ENCODE measurements around the gene CTSO.

CTSO gene
- 17.9 to 20.1 reads per million in 2 donors for total RNA-seq

- DNase-seq, result peak; percentile 49
Measured at GRCh38 chr4:155953151-155954117, at the start of gene CTSO. Gene CTSO (minus strand): TSS chr4:155953866. CDS start chr4:155953847, 19 bp downstream.

- DNase-seq, result no peak
Measured at GRCh38 chr4:156000491-156000890, 46.8 kb upstream of the CTSO start.

GRCh38 chr4:155999725-156000124 lies 46.1 kb upstream of the CTSO start:
- no peak for DNase-seq

DNA sequence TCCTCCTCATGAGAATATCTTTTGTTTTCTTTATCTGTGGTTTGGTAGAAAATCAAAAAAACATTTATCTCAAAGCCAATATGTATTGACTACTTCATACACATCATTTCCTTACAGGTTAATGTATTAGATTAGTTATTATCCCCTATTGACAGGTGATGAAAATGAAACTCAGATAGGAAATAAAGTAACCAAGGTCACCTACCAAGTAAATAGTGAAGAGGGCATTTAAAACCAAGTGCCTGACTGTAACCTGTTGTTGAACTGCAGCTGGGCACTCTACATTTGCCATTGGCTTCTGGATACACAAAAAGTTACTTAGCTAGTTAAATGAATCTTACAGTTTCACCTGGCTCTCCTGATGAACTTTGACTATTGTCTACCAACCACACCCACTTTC lies 41.4 kb upstream of the CTSO start:
- DNase-seq, result no peak

DNA sequence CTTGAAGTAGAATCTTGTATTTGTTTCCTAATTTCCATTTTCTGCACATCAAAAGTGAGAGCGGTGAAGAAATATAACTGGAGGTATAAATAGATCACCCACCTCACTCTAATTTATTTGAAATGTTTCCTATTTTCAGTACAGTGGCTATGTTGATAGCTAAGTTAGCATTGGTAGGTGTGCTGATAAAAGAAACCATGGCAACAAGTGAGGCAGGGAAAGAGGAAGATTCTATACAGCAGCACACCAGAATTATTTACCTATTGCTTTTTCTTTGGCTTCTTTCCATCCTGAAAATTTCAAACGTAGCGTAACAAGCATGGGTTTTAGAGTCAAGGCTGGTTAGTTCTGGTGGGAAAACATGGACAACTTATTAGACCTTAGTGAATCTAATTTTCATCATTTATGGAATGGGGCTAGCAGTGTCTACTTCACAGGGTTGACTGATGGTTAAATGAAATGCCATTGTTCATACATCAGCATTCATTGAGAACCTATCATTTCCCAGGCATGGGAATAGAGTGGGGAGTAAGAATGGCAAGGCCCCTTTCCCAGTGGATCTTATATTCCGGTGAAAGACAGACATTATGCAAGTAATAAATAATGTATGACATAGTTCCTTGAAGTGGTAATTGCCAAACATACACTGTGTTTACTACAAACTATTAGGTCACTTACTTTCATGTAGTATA lies 30.6 kb upstream of the CTSO start:
- no peak for DNase-seq

GRCh38 chr4:155982736-155983385 lies 29.2 kb upstream of the CTSO start:
- no peak for DNase-seq

DNA sequence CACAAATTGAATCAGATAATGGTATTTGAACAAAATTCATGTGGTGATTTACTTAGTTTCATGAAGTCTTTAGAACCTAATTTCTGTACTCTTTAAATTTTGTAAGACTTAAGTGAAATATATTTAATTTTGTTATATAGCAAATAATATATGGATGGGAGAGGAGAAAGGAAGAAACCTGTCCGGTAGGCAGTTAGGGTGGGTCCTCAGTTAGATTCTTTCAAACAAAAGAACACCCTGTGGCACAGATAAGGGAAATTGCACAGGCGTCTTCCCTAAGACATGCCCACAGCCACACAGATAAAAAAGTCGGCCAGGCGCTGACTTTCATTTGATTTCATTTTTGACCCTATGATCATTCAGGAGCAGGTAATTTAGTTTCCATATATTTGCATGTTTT lies 25.1 kb upstream of the CTSO start:
- no peak for DNase-seq

- no peak for DNase-seq
Measured at GRCh38 chr4:155975511-155975910, 21.8 kb upstream of the CTSO start.

DNA sequence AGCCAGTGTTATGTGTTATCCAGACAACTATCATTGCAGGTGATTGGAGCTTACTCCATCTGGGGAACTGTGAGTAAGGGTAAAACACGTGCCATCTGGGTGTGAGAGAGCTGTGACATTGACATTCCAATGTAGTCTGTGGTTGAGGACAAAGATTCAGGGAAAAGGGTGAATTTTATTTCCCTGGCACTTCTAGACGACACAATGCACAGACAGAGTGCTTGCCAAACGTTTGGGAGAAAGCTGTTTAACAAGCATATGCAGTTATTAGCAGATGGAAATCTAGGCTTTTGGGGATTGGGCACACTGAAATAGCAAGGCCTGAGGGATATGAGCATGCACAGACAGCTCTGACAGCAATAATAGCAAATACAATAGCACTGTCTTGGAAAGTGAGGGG lies 21.3 kb upstream of the CTSO start:
- DNase-seq, result no peak

DNA sequence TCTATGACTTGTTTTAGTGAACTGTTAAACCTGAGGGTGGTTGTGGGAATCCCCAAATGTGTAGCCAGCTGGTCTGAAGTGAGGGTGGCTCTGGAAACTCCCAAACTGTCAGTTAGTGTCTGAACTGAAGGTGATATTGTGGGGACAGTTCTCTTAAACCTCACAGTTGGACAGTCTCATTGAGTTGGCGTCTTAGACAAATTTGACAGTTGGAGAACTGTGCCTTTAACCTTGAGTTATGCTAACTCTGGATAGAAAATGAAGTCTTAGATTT lies 20.7 kb upstream of the CTSO start:
- DNase-seq, result no peak

DNA sequence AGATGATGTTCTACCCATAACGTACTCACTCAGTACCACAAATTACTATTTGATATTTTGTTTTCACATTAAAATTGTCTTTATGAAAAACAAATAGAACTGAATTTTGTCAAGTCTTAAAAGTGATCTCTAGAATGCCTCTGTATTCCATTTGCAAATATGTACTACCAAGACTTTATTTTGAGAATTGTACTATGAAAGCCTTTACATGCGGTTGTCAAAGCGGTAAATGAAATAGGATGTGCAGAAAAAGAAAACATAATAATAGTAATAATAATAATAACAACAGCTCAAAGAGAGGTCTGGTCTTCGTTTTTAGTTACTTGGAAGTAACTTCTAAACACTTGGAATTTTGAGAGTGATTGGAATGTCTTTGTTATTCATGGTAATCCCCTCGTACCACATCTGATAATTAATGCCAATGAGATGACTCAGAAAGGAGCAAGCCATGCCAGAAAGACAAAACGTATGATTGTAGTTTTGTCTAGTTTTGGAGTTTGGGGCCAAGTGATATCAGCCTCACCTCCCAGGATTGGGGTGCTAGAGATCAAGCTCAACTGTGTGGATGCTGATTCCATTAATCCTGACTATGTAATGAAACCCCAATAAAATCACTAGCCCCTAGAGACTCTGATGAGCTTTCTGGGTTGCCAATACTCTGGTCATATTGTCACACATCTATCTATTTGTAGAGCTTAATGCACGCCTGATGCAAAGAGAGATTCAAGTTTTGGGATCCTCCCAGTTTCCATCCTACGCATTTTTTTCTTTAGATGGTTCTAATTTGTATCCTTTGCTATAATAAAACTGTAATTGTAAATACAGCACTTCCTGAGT lies 20.2 kb upstream of the CTSO start:
- no peak for DNase-seq

DNA sequence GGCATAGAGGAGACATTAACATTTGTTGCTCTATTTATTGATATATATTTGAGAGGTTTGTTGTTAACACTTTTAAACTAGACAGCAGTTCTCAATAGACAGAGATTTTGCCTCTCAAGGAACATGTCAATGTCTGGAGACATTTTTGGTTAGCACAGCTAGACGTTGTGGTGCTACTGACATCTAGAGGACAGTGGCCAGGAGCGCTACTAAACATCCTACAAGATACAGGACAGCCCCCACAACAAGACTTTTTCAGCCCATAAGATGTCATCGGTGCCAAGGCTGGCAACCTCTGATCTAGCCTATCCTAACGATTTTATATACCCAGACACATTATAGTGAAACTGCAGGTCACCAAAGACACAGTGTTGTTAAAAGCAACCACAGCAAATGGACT lies 18.4 kb upstream of the CTSO start:
- no peak for DNase-seq

DNA sequence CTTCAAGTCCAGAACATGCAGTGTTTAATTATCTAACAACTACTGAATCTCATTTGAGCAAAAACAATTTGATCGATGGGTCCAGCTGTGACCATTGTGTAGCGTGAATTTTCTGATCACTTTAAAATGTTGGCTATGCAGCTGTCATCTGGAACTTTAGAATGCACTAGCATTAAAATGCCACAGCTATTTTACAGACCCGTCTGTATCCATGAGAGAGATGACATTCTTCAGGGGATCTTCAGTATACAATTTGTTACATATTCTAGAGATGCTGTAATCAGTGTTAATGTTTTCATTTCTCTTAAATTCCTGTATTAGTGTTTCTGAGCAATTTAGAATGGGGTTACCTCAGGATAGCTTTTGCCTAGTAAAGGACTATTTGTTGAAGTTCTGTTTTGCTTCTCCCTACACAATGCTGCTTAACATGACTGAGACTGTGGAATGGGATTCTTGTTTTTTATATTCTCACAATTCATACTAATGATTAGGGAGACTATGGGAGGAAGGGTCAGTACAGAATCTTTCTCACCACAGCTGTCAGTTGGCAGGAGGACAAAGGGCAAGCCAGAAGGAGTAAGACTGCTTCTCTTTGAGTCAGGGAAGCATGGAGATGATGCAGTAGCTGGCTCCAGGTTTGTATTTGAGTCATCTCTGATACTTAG lies 13.2 kb upstream of the CTSO start:
- DNase-seq, result no peak

DNA sequence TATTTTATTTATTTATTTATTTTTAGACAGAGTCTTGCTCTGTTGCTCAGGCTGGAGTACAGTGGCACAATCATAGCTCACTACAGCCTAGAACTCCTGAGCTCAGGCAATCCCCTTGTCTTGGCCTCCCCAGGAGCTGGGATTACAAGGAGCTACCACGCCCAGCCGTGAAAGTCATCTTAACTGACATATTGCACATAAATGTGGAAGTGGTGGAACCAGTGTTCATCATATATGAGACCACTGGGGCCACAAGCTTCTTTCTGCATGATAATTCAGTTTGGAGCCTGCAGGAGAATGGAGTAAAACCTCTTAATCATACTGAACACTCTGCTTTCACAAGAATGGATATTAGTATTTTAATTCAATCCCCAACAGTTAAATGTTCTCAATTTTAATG lies 12.5 kb upstream of the CTSO start:
- DNase-seq, result no peak

DNA sequence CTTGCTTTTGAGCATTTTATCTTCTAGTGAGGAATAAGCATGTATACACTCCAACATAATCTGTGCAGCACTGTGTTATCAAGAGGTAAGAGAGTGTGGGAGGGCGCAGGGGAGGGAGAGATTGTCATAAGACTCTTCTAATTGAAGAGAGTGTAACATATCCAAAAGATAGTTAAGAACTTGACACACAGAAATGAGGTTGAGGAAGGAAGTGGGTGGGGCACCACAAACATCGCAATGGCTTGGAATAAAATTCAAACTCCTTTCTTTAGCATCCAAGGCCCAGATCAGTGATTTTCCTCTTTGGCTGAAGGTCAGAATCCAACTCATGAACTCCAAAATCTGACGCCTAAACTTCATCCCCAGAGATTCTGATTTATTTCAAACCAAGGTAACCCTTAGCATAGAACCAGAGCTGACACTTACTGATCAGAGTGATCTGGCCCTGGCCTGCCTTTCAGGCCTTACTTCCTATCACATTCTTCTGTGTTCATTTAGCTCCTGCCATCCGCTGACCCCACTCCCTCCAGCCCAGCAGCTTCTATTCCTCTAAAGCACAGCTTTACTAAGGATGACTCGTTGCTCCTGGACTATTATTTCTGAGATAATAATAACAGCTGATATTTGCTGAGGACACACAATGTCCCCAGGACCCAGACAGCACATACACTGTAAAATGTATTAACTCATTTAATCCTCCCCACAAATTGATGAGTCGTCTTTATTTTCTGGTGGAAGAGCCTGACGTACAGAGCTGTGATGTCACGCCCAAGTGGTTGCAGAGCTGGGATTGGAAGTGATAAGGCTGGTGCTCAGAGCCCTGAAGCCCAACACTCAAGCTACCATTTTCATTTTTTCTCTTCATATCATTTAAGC lies 10.6 kb upstream of the CTSO start:
- no peak for DNase-seq

GRCh38 chr4:155962767-155963166 lies 9.1 kb upstream of the CTSO start:
- no peak for DNase-seq

DNA sequence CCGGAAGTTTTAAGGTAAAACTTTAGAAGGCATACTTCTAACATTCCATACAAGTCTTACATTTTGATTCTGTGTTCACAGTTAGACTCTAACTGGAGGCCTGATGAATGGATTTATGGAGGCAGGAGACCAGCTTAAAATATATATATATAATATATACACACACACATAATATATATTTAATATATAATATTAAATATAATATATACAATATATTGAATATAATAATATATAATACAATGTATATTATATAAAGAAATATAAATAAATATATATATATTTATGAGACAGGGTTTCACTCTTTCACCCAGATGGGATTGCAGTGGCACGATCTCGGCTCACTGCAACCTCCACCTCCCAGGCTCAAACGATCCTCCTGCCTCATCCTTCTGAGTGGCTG lies 7.9 kb upstream of the CTSO start:
- DNase-seq, result no peak

GRCh38 chr4:155960522-155960921 lies 6.9 kb upstream of the CTSO start:
- DNase-seq, result no peak

GRCh38 chr4:155959417-155959816 lies 5.8 kb upstream of the CTSO start:
- DNase-seq, result no peak

- DNase-seq, result no peak
Measured at GRCh38 chr4:155956461-155956860, 2.8 kb upstream of the CTSO start.

GRCh38 chr4:155954939-155955338 lies 1.3 kb upstream of the CTSO start:
- DNase-seq, result no peak

Measured in T-helper 9 cell (primary cell).